Fibroblast of mammary gland (primary cell): Measurements from ENCODE around the gene TP53BP1.

Source experiments
- DNase-seq: peaks from one replicate; pipeline ENCODE4 v3.0.0-alpha.2; 2010; ENCODE audit warnings: low read depth
- H3K4me3 ChIP-seq: 2 replicates; pipeline ENCODE4 v1.5.1; 2011; ENCODE audit warnings: low read depth, mild to moderate bottlenecking, low read length, moderate library complexity; ENCODE audit not compliant: control insufficient read depth
- CTCF ChIP-seq: conservative IDR thresholded peaks from 2 replicates; pipeline ENCODE4 v1.5.1; 2011; ENCODE audit warnings: low read depth, low read length, inconsistent platforms; ENCODE audit not compliant: control insufficient read depth, insufficient read depth

TP53BP1 gene

GRCh38 chr15:43441316-43441715, 51.6 kb downstream of the TP53BP1 start:
- TF ChIP-seq CTCF, result no peak
- H3K4me3 ChIP-seq, result no peak overlapping the region
- peak; percentile 32 for DNase-seq

- DNase-seq, result peak; percentile 98
- H3K4me3 ChIP-seq, result no peak overlapping the region
- TF ChIP-seq CTCF, result peak; percentile 58
Measured at GRCh38 chr15:43440721-43441281, 52.2 kb downstream of the TP53BP1 start.

GRCh38 chr15:43439268-43439667, 53.7 kb downstream of the TP53BP1 start:
- no peak for DNase-seq
- TF ChIP-seq CTCF, result no peak
- no peak overlapping the region for H3K4me3 ChIP-seq

GRCh38 chr15:43436395-43436794, 56.6 kb downstream of the TP53BP1 start:
- no peak for DNase-seq
- H3K4me3 ChIP-seq, result no peak overlapping the region
- no peak for TF ChIP-seq CTCF

GRCh38 chr15:43434446-43434845, 58.5 kb downstream of the TP53BP1 start:
- no peak overlapping the region for H3K4me3 ChIP-seq
- no peak for DNase-seq
- TF ChIP-seq CTCF, result no peak

GRCh38 chr15:43433661-43434303, 59.2 kb downstream of the TP53BP1 start:
- no peak for TF ChIP-seq CTCF
- no peak for DNase-seq
- H3K4me3 ChIP-seq, result no peak overlapping the region
